Endothelial cell (in vitro differentiated cells): ENCODE data around the gene SUN3. TPM values are rescaled to one million over a fixed set of nuclear protein-coding genes. Genes with fewer than 3 reads are reported as not detected.
"Not testable (repeated sequence)": the region's sequence is repeated elsewhere in the genome, so short reads cannot be mapped to it uniquely, and the experiment has no call there.

Experiments used
- DNase-seq: peaks from one replicate; pipeline ENCODE4 v3.0.0; 2021; ENCODE audit warnings: low spot score
- H3K27ac Mint-ChIP-seq: one replicate; pipeline ENCODE4 v1.8.0; 2021; ENCODE audit warnings: mixed read lengths, inconsistent platforms; ENCODE audit not compliant: unreplicated experiment
- H3K27me3 Mint-ChIP-seq: one replicate; pipeline ENCODE4 v1.8.0; 2021; ENCODE audit warnings: mild to moderate bottlenecking, moderate library complexity, mixed read lengths, inconsistent platforms; ENCODE audit not compliant: unreplicated experiment
- H3K36me3 Mint-ChIP-seq: one replicate; pipeline ENCODE4 v1.8.0; 2021; ENCODE audit warnings: mild to moderate bottlenecking, low read depth, mixed read lengths, inconsistent platforms; ENCODE audit not compliant: unreplicated experiment
- H3K4me1 Mint-ChIP-seq: one replicate; pipeline ENCODE4 v1.8.0; 2021; ENCODE audit warnings: mild to moderate bottlenecking, mixed read lengths, inconsistent platforms; ENCODE audit not compliant: unreplicated experiment
- H3K4me3 Mint-ChIP-seq: one replicate; pipeline ENCODE4 v1.8.0; 2021; ENCODE audit warnings: mild to moderate bottlenecking, mixed read lengths, inconsistent platforms; ENCODE audit not compliant: unreplicated experiment
- H3K9me3 Mint-ChIP-seq: one replicate; pipeline ENCODE4 v1.8.0; 2021; ENCODE audit warnings: mixed read lengths, inconsistent platforms; ENCODE audit not compliant: unreplicated experiment
- CTCF ChIP-seq: fragments of 200-600 bp; sonication (generic); IDR thresholded peaks from one replicate; pipeline ENCODE4 v1.5.0; 2021; ENCODE audit warnings: antibody characterized with exemption; ENCODE audit not compliant: unreplicated experiment
- total RNA-seq: library from RNA; stranded (reverse); fragmentation: NEBNext Ultra II Directional; extraction: Animal tissue kit (Norgen Biotek cat#: 25700); gene quantifications from one replicate; pipeline ENCODE4 v1.2.1, GENCODE V29; 2021; ENCODE audit not compliant: unreplicated experiment

SUN3 gene
- total RNA-seq, 1 donor from 2014 or later = not detected

DNA sequence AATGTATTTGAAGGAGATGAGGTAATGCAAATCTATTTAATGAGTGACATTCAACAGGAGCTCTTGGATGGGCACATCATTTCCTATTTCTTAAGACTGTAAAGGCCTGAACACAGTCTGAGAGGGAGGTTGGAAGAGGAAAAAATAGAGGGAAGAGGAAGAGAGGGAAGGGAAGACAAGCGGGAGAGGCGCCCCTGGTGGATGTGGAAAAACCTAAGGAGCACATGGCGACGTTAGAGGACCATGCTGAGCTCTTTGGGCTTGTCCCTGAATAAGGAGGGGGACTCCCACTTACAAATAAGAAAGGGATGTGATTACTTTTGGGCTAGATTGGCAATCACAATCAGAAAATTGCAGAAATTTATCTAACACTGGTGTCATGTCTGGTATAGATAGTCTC is 19.6 kb downstream of the SUN3 start:
- Mint-ChIP-seq H3K9me3 (no peaks in the 10 kb centered on the region), H3K36me3 (peaks cover 3% of the 10 kb centered on the region), H3K27me3 (no peaks in the 10 kb centered on the region), H3K27ac (no peak overlapping the region), H3K4me1 (no peaks in the 10 kb centered on the region), H3K4me3 (no peak overlapping the region)
- DNase-seq = no peak
- TF ChIP-seq CTCF = no peak

DNA sequence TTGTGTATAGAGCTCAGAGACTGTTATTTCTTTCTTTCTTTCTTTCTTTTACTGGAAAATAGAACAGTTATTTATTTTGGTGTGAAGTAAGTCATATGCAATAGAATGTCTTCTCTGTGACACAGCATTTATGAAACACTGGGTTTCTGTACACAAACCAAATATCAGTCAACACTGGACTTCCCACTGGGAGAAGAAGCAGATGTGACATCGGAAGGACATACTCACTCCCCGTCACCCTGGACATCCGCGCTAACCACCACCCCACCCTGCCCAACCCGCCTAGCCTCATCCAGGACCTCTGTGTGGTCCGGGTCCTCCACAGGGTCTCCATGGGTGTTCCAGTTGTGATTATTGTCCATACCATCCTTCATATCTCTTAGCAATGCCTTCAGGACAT is 22.0 kb downstream of the SUN3 start:
- H3K27ac Mint-ChIP-seq = no peak overlapping the region
- H3K36me3 Mint-ChIP-seq = peaks cover 3% of the 10 kb centered on the region
- no peak for DNase-seq
- H3K9me3 Mint-ChIP-seq = no peaks in the 10 kb centered on the region
- no peak overlapping the region for H3K4me3 Mint-ChIP-seq
- TF ChIP-seq CTCF = no peak
- no peaks in the 10 kb centered on the region for H3K4me1 Mint-ChIP-seq
- H3K27me3 Mint-ChIP-seq = no peaks in the 10 kb centered on the region

- H3K4me1 Mint-ChIP-seq = no peaks in the 10 kb centered on the region
- no peak for DNase-seq
- H3K4me3 Mint-ChIP-seq = no peak overlapping the region
- no peak overlapping the region for H3K27ac Mint-ChIP-seq
- H3K36me3 Mint-ChIP-seq = no peaks in the 10 kb centered on the region
- TF ChIP-seq CTCF = no peak
- H3K9me3 Mint-ChIP-seq = no peaks in the 10 kb centered on the region
- H3K27me3 Mint-ChIP-seq = no peaks in the 10 kb centered on the region
These were observed 24.3 kb downstream of the SUN3 start for GRCh38 chr7:48004638-48005037.

- Mint-ChIP-seq H3K27ac (no peak overlapping the region), H3K9me3 (no peaks in the 10 kb centered on the region), H3K36me3 (no peaks in the 10 kb centered on the region), H3K27me3 (no peaks in the 10 kb centered on the region), H3K4me1 (no peaks in the 10 kb centered on the region), H3K4me3 (no peak overlapping the region)
- no peak for TF ChIP-seq CTCF
- DNase-seq = no peak
These were observed 24.9 kb downstream of the SUN3 start for GRCh38 chr7:48004032-48004431.

GRCh38 chr7:48000164-48000563 is 28.7 kb downstream of the SUN3 start:
- H3K4me3 Mint-ChIP-seq, H3K36me3 Mint-ChIP-seq, H3K4me1 Mint-ChIP-seq, H3K27me3 Mint-ChIP-seq, DNase-seq, H3K27ac Mint-ChIP-seq, H3K9me3 Mint-ChIP-seq: not testable (repeated sequence)

- TF ChIP-seq CTCF = no peak
- Mint-ChIP-seq H3K9me3 (no peaks in the 10 kb centered on the region), H3K4me3 (no peak overlapping the region), H3K4me1 (no peaks in the 10 kb centered on the region), H3K36me3 (no peaks in the 10 kb centered on the region), H3K27ac (no peak overlapping the region), H3K27me3 (no peaks in the 10 kb centered on the region)
- no peak for DNase-seq
These were observed 29.5 kb downstream of the SUN3 start for GRCh38 chr7:47999413-47999812.
